Suprapubic skin (tissue), 4 donors: ENCODE measurements around the gene USF2. TPM values are rescaled to one million over a fixed set of nuclear protein-coding genes. Genes with fewer than 3 reads are reported as not detected.

Source experiments
- DNase-seq, 2 donors: peaks; one replicate each; pipeline ENCODE4 v3.0.0-alpha.2; 2019; ENCODE audit warnings: low spot score in 2 of 2
- H3K27ac ChIP-seq: fragments of 200-600 bp; sonication (generic); one replicate; pipeline ENCODE4 v1.5.1; 2019
- H3K27me3 ChIP-seq: fragments of 200-600 bp; sonication (generic); one replicate; pipeline ENCODE4 v1.5.1; 2019
- H3K36me3 ChIP-seq: fragments of 200-600 bp; sonication (generic); one replicate; pipeline ENCODE4 v1.5.1; 2019
- H3K4me1 ChIP-seq: fragments of 200-600 bp; sonication (generic); one replicate; pipeline ENCODE4 v1.5.1; 2019
- H3K4me3 ChIP-seq: fragments of 200-600 bp; sonication (generic); one replicate; pipeline ENCODE4 v1.5.1; 2019; ENCODE audit warnings: mild to moderate bottlenecking
- H3K9me3 ChIP-seq: fragments of 200-600 bp; sonication (generic); one replicate; pipeline ENCODE4 v1.5.1; 2019
- CTCF ChIP-seq, 2 donors: fragments of 200-600 bp in 1 of 2; fragments of 450-650 bp in 1 of 2; sonication (generic) in 1 of 2; IDR thresholded peaks; one replicate each; pipeline ENCODE4 v1.5.1; 2016 to 2019; ENCODE audit warnings: antibody characterized with exemption in 2 of 2, mild to moderate bottlenecking in 1 of 2, moderate library complexity in 1 of 2
- EP300 ChIP-seq: sonication (generic); formaldehyde crosslinking; IDR thresholded peaks from one replicate; pipeline ENCODE4 v1.6.1; 2017; ENCODE audit warnings: antibody characterized with exemption
- POLR2A ChIP-seq, 2 donors: fragments of 450-650 bp; IDR thresholded peaks; one replicate each; pipeline ENCODE4 v1.6.1; 2017; ENCODE audit warnings: antibody characterized with exemption in 2 of 2, mild to moderate bottlenecking in 2 of 2, moderate library complexity in 2 of 2
- POLR2AphosphoS5 ChIP-seq, 3 donors: sonication (generic); formaldehyde crosslinking; IDR thresholded peaks; one replicate each; pipeline ENCODE4 v1.6.1; 2017; ENCODE audit warnings: antibody characterized with exemption in 3 of 3
- WGBS: methylation state at CpG from one replicate; pipeline ENCODE4 v1.1.5; 2018; 5-methylcytosine and 5-hydroxymethylcytosine counted together
- total RNA-seq, 4 donors: library from RNA; depleted of rRNA; stranded (reverse); fragments of >200 nt; gene quantifications; one replicate each; pipeline ENCODE4 v1.1.0, GENCODE V29; 2016

Gene USF2
- total RNA-seq, 4 donors from 2014 or later = 111 to 178 (median 122) TPM

- peaks cover 6% of the 10 kb centered on the region for H3K27me3 ChIP-seq
- H3K9me3 ChIP-seq = no peaks in the 10 kb centered on the region
- H3K4me1 ChIP-seq = no peaks in the 10 kb centered on the region
- WGBS = 83% methylated on average over 19 of the region's 20 CpGs
- no peaks in the 10 kb centered on the region for H3K36me3 ChIP-seq
- TF ChIP-seq CTCF (IDR thresholded peaks at IDR 0.05) (no peak), POLR2AphosphoS5 (IDR thresholded peaks at IDR 0.05) (no peak), POLR2A (IDR thresholded peaks at IDR 0.05) (no peak), EP300 (no peak)
- DNase-seq = peak in 1 of 2 donors; percentile 32
- H3K4me3 ChIP-seq = no peak overlapping the region
- no peak overlapping the region for H3K27ac ChIP-seq
Observed at GRCh38 chr19:35306473-35307246, 37.9 kb downstream of the USF2 start.

- Histone ChIP-seq H3K36me3 (no peaks in the 10 kb centered on the region), H3K4me1 (no peaks in the 10 kb centered on the region), H3K27me3 (no peaks in the 10 kb centered on the region), H3K9me3 (no peaks in the 10 kb centered on the region), H3K27ac (no peak overlapping the region), H3K4me3 (no peak overlapping the region)
- peak in 1 of 2 donors; percentile 31 for DNase-seq
- 69% methylated on average over 10 of the region's 10 CpGs for WGBS
- TF ChIP-seq POLR2AphosphoS5 (IDR thresholded peaks at IDR 0.05) = no peak
Observed at GRCh38 chr19:35307931-35308330, 39.2 kb downstream of the USF2 start.

- 74% methylated on average over 7 of the region's 7 CpGs for WGBS
- Histone ChIP-seq H3K27me3 (no peaks in the 10 kb centered on the region), H3K36me3 (no peaks in the 10 kb centered on the region), H3K27ac (no peak overlapping the region), H3K4me1 (no peaks in the 10 kb centered on the region), H3K9me3 (no peaks in the 10 kb centered on the region), H3K4me3 (no peak overlapping the region)
- DNase-seq = no peak
- TF ChIP-seq EP300 (no peak), CTCF (IDR thresholded peaks at IDR 0.05) (no peak), POLR2AphosphoS5 (IDR thresholded peaks at IDR 0.05) (no peak), POLR2A (IDR thresholded peaks at IDR 0.05) (no peak)
Observed at GRCh38 chr19:35308910-35309309, 40.1 kb downstream of the USF2 start.

- Histone ChIP-seq H3K27ac (no peak overlapping the region), H3K9me3 (no peaks in the 10 kb centered on the region), H3K4me1 (no peaks in the 10 kb centered on the region), H3K27me3 (no peaks in the 10 kb centered on the region), H3K36me3 (no peaks in the 10 kb centered on the region), H3K4me3 (no peak overlapping the region)
- TF ChIP-seq POLR2A (IDR thresholded peaks at IDR 0.05) (no peak), EP300 (no peak), CTCF (IDR thresholded peaks at IDR 0.05) (no peak), POLR2AphosphoS5 (IDR thresholded peaks at IDR 0.05) (no peak)
- DNase-seq = peak in 1 of 2 donors; percentile 44
- WGBS = 79% methylated on average over 32 of the region's 47 CpGs
Observed at GRCh38 chr19:35309481-35310279, 40.9 kb downstream of the USF2 start.

- H3K27ac ChIP-seq = no peak overlapping the region
- no peak for TF ChIP-seq EP300
- TF ChIP-seq POLR2AphosphoS5 (IDR thresholded peaks at IDR 0.05) = no peak
- no peak for TF ChIP-seq CTCF (IDR thresholded peaks at IDR 0.05)
- H3K36me3 ChIP-seq = no peaks in the 10 kb centered on the region
- no peaks in the 10 kb centered on the region for H3K9me3 ChIP-seq
- WGBS = 95% methylated on average over 12 of the region's 12 CpGs
- no peaks in the 10 kb centered on the region for H3K4me1 ChIP-seq
- peak in 1 of 2 donors; percentile 35 for DNase-seq
- no peaks in the 10 kb centered on the region for H3K27me3 ChIP-seq
- H3K4me3 ChIP-seq = no peak overlapping the region
Observed at GRCh38 chr19:35310331-35310730, 41.6 kb downstream of the USF2 start.
